ENCODE results near the gene U2SURP.

The U2SURP gene

GRCh38 chr3:143099690-143100089 lies 98.3 kb downstream of the U2SURP start:
- Histone ChIP-seq H3K9me2 (replicated peaks; ENCODE audit: control insufficient read depth, low read length) (no peaks in the 10 kb centered on the region), H3K79me2 (ENCODE audit: control insufficient read depth, low read length) (no peaks in the 10 kb centered on the region), H3K36me3 (ENCODE audit: control insufficient read depth, low read length) (no peaks in the 10 kb centered on the region), H3K4me1 (ENCODE audit: control insufficient read depth, low read length) (no peaks in the 10 kb centered on the region), H3K9me3 (ENCODE audit: control insufficient read depth, insufficient read depth, low read length) (peaks cover 12% of the 10 kb centered on the region; the same call in 1 of the 2 replicates), H4K20me1 (ENCODE audit: control insufficient read depth, insufficient read depth, low read depth, low read length) (no peaks in the 10 kb centered on the region), H3K4me3 (ENCODE audit: low read length) (no peak overlapping the region), H3K27me3 (ENCODE audit: control insufficient read depth, low read length) (no peaks in the 10 kb centered on the region; the same call in 1 of the 2 replicates), H3K27ac (ENCODE audit: low read depth, low read length) (no peak overlapping the region), H3F3A (ENCODE audit: control insufficient read depth, insufficient read depth) (no peaks in the 10 kb centered on the region), H3K4me2 (ENCODE audit: low read length) (no peak overlapping the region)
- TF ChIP-seq EZH2phosphoT487 (IDR thresholded peaks at IDR 0.05; ENCODE audit: borderline replicate concordance, low read length): no peak
- TF ChIP-seq, protein P1, sequence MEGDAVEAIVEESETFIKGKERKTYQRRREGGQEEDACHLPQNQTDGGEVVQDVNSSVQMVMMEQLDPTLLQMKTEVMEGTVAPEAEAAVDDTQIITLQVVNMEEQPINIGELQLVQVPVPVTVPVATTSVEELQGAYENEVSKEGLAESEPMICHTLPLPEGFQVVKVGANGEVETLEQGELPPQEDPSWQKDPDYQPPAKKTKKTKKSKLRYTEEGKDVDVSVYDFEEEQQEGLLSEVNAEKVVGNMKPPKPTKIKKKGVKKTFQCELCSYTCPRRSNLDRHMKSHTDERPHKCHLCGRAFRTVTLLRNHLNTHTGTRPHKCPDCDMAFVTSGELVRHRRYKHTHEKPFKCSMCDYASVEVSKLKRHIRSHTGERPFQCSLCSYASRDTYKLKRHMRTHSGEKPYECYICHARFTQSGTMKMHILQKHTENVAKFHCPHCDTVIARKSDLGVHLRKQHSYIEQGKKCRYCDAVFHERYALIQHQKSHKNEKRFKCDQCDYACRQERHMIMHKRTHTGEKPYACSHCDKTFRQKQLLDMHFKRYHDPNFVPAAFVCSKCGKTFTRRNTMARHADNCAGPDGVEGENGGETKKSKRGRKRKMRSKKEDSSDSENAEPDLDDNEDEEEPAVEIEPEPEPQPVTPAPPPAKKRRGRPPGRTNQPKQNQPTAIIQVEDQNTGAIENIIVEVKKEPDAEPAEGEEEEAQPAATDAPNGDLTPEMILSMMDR (IDR thresholded peaks at IDR 0.05; ENCODE audit: low read depth, low read length, poor library complexity, severe bottlenecking): no peak

DNA sequence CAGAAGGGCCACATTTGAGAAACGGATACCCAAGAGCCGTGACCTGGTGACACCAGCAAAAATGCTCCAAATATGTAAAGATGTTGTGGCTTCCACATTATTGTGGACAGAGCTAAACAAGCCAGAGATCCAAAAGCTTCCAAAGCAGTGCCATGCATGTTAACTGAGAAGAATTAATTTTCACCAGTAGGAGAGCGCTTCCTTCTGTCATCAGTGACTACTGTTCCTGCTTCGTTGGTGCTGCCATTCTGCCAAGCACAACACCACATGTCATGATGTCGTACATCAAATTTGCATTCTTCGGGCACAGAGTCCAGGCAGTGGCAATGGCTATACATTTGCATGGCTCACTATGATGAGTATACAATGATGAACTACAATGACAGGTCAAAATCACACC lies 99.1 kb downstream of the U2SURP start:
- H3K36me3 ChIP-seq (ENCODE audit: control insufficient read depth, low read length): no peaks in the 10 kb centered on the region
- no peak overlapping the region for H3K4me2 ChIP-seq (ENCODE audit: low read length)
- H3K79me2 ChIP-seq (ENCODE audit: control insufficient read depth, low read length): no peaks in the 10 kb centered on the region
- no peak for TF ChIP-seq EZH2phosphoT487 (IDR thresholded peaks at IDR 0.05; ENCODE audit: borderline replicate concordance, low read length)
- TF ChIP-seq, protein P1 (IDR thresholded peaks at IDR 0.05; ENCODE audit: low read depth, low read length, poor library complexity, severe bottlenecking): no peak
- no peaks in the 10 kb centered on the region for H3K4me1 ChIP-seq (ENCODE audit: control insufficient read depth, low read length)
- H3F3A ChIP-seq (ENCODE audit: control insufficient read depth, insufficient read depth): no peaks in the 10 kb centered on the region
- no peaks in the 10 kb centered on the region for H4K20me1 ChIP-seq (ENCODE audit: control insufficient read depth, insufficient read depth, low read depth, low read length)
- H3K27ac ChIP-seq (ENCODE audit: low read depth, low read length): no peak overlapping the region
- H3K9me2 ChIP-seq (replicated peaks; ENCODE audit: control insufficient read depth, low read length): no peaks in the 10 kb centered on the region
- no peak overlapping the region for H3K4me3 ChIP-seq (ENCODE audit: low read length)
- H3K27me3 ChIP-seq (ENCODE audit: control insufficient read depth, low read length): no peaks in the 10 kb centered on the region; the same call in 1 of the 2 replicates
- H3K9me3 ChIP-seq (ENCODE audit: control insufficient read depth, insufficient read depth, low read length): peaks cover 17% of the 10 kb centered on the region

DNA sequence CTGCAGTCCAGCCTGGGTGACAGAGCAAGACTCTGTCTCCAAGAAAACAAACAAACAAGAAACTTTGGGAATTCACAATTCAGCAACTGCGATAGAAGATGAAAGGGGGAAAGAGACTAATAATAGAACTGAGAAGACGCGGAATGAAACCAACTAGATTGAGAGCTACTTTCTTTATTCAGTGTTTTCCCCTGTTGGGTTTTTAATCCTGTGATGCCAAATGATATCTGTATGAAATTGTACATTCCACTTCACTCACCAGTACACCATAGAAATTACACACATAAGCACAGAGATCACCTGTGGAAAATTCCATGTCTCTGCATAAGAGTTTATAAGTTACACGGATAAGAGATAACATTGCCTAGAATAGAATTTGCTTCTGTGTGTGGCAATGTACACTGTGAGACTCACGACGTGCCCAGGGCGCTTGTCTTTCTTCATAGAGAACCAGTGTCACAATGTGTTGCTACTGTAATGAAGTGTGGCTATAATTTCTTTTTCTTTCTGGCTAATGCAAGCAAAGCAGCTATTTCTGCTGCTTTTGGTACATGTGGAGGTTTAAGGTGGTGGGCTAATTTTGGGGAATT lies 100.5 kb downstream of the U2SURP start:
- H3K79me2 ChIP-seq (ENCODE audit: control insufficient read depth, low read length): no peaks in the 10 kb centered on the region
- no peaks in the 10 kb centered on the region for H4K20me1 ChIP-seq (ENCODE audit: control insufficient read depth, insufficient read depth, low read depth, low read length)
- H3K36me3 ChIP-seq (ENCODE audit: control insufficient read depth, low read length): no peaks in the 10 kb centered on the region
- no peak overlapping the region for H3K27ac ChIP-seq (ENCODE audit: low read depth, low read length)
- no peaks in the 10 kb centered on the region for H3K4me1 ChIP-seq (ENCODE audit: control insufficient read depth, low read length)
- H3K27me3 ChIP-seq (ENCODE audit: control insufficient read depth, low read length): no peaks in the 10 kb centered on the region; the same call in 1 of the 2 replicates
- H3K9me3 ChIP-seq (ENCODE audit: control insufficient read depth, insufficient read depth, low read length): peaks cover 12% of the 10 kb centered on the region
- H3K9me2 ChIP-seq (replicated peaks; ENCODE audit: control insufficient read depth, low read length): no peaks in the 10 kb centered on the region
- no peak for TF ChIP-seq EZH2phosphoT487 (IDR thresholded peaks at IDR 0.05; ENCODE audit: borderline replicate concordance, low read length)
- TF ChIP-seq, protein P1 (IDR thresholded peaks at IDR 0.05; ENCODE audit: low read depth, low read length, poor library complexity, severe bottlenecking): no peak
- no peak overlapping the region for H3K4me3 ChIP-seq (ENCODE audit: low read length)
- H3K4me2 ChIP-seq (ENCODE audit: low read length): no peak overlapping the region
- H3F3A ChIP-seq (ENCODE audit: control insufficient read depth, insufficient read depth): no peaks in the 10 kb centered on the region

All from DOHH2 (cell line).